GM18517 (cell line): Measurements from ENCODE around the gene BNC2.

Source experiments
- ATAC-seq: cut with Tn5 transposase; IDR thresholded peaks from one replicate; pipeline ENCODE4 v1.9.1; 2021; ENCODE audit warnings: mild to moderate bottlenecking, moderate library complexity; ENCODE audit not compliant: unreplicated experiment

The BNC2 gene

GRCh38 chr9:16387382-16387781 lies 483.1 kb downstream of the BNC2 start:
- ATAC-seq = no peak

- ATAC-seq = no peak
Observed at GRCh38 chr9:16386827-16387077, 483.7 kb downstream of the BNC2 start.

- ATAC-seq = no peak
Observed at GRCh38 chr9:16386007-16386826, 484.3 kb downstream of the BNC2 start.

- ATAC-seq = no peak
Observed at GRCh38 chr9:16385590-16385989, 484.9 kb downstream of the BNC2 start.

- no peak for ATAC-seq
Observed at GRCh38 chr9:16384993-16385392, 485.5 kb downstream of the BNC2 start.

- ATAC-seq = no peak
Observed at GRCh38 chr9:16377311-16377710, 493.2 kb downstream of the BNC2 start.

GRCh38 chr9:16371306-16371705 lies 499.2 kb downstream of the BNC2 start:
- ATAC-seq = no peak

- no peak for ATAC-seq
Observed at GRCh38 chr9:16370647-16371046, 499.8 kb downstream of the BNC2 start.

- no peak for ATAC-seq
Observed at GRCh38 chr9:16369427-16369826, 501.0 kb downstream of the BNC2 start.

GRCh38 chr9:16368237-16369087 lies 502.0 kb downstream of the BNC2 start:
- ATAC-seq = no peak

- no peak for ATAC-seq
Observed at GRCh38 chr9:16367605-16368231, 502.8 kb downstream of the BNC2 start.

GRCh38 chr9:16364347-16364746 lies 506.1 kb downstream of the BNC2 start:
- ATAC-seq = no peak

GRCh38 chr9:16363916-16364315 lies 506.6 kb downstream of the BNC2 start:
- ATAC-seq = no peak

GRCh38 chr9:16363073-16363781 lies 507.2 kb downstream of the BNC2 start:
- no peak for ATAC-seq

- no peak for ATAC-seq
Observed at GRCh38 chr9:16361939-16362338, 508.5 kb downstream of the BNC2 start.

- no peak for ATAC-seq
Observed at GRCh38 chr9:16361118-16361517, 509.4 kb downstream of the BNC2 start.

- ATAC-seq = no peak
Observed at GRCh38 chr9:16360247-16360646, 510.2 kb downstream of the BNC2 start.
